Thyroid gland (tissue), 4 donors: ENCODE measurements around the gene ERBB2. TPM values are rescaled to one million over a fixed set of nuclear protein-coding genes. Genes with fewer than 3 reads are reported as not detected.

Source experiments
- DNase-seq, 2 donors: peaks; one replicate each; pipeline ENCODE4 v3.0.0-alpha.2; 2019
- H3K27ac ChIP-seq, 3 donors: fragments of 200-600 bp; sonication (generic); 1 replicate in 2 of 3; 2 replicates in 1 of 3; pipeline ENCODE4 v1.5.1; 2016 to 2019; ENCODE audit warnings: mild to moderate bottlenecking in 1 of 3, moderate library complexity in 1 of 3
- H3K27me3 ChIP-seq: fragments of 200-600 bp; sonication (generic); one replicate; pipeline ENCODE4 v1.5.1; 2019
- H3K36me3 ChIP-seq, 2 donors: fragments of 200-600 bp; sonication (generic); one replicate each; pipeline ENCODE4 v1.5.1; 2016 to 2019
- H3K4me1 ChIP-seq, 2 donors: fragments of 200-600 bp; sonication (generic); one replicate each; pipeline ENCODE4 v1.5.1; 2017 to 2019
- H3K4me3 ChIP-seq, 3 donors: fragments of 200-600 bp; sonication (generic); replicated peaks in 1 of 3; 1 replicate in 2 of 3; 2 replicates in 1 of 3; pipeline ENCODE4 v1.5.1; 2016; ENCODE audit warnings: mild to moderate bottlenecking in 1 of 3
- H3K9me3 ChIP-seq: fragments of 200-600 bp; sonication (generic); one replicate; pipeline ENCODE4 v1.5.1; 2017
- POLR2A ChIP-seq, 2 donors: fragments of 450-650 bp; IDR thresholded peaks; one replicate each; pipeline ENCODE4 v1.6.1; 2017; ENCODE audit warnings: antibody characterized with exemption in 2 of 2, mild to moderate bottlenecking in 2 of 2, moderate library complexity in 1 of 2
- WGBS, 2 donors: methylation state at CpG; one replicate each; pipeline ENCODE4 v1.1.5; 2017; 5-methylcytosine and 5-hydroxymethylcytosine counted together
- intact Hi-C: fragments of 100-400 bp; cut with DNase I; formaldehyde crosslinking; loops from one replicate; pipeline ENCODE4 v1.15.1; 2023
- total RNA-seq, 4 donors: library from RNA; depleted of rRNA; stranded (reverse); fragments of >200 nt; gene quantifications; one replicate each; pipeline ENCODE4 v1.2.3, GENCODE V29; 2016
- TF ChIP-seq, protein P1 (sequence below), 6 experiments: fragments of 200-600 bp in 3 of 6; fragments of 450-650 bp in 3 of 6; sonication (generic) in 3 of 6; IDR thresholded peaks; one replicate each; pipeline ENCODE4 v1.5.1; 2016 to 2019; ENCODE audit warnings: antibody characterized with exemption in 6 of 6, mild to moderate bottlenecking in 2 of 6, inconsistent platforms in 1 of 6, moderate library complexity in 1 of 6

The ERBB2 gene
- total RNA-seq, 4 donors from 2014 or later = 74.3 to 170 (median 139) TPM

DNA sequence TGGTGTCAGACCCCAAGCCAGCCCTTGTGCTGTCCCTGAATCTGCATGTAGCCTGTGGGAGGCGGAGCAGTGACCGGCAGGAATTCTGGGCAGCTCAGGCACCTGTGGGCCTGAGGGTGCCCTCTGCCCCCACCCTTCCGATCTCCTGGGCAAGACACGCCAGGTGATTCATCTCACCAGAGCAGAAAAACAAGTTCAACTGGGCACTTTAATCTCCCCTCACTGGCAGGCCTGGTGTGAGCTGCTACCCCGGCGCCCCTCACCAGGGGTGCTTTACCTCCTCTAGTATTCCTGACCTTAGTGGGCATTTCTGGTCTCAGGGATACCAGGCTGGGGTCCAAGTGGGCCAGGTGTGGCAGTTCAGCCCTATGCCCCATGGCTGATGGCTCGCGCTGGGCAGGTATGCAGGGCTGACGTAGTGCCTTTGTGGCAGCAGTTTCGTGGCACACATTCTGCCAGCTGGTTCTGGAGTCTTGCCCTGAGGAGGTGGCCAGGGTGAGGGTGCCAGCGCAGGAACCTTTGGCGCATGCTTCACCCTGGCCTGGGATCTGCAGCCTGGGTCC lies 6.0 kb downstream of the ERBB2 start:
- H3K27ac ChIP-seq = peak overlapping the region; percentile 90 to 97 (median 93)
- intact Hi-C loops = no loop called here
- peaks cover 15 to 19% of the 10 kb centered on the region in 2 donors for H3K36me3 ChIP-seq
- peak; percentile 95 to 97 for DNase-seq
- H3K9me3 ChIP-seq = no peaks in the 10 kb centered on the region
- H3K27me3 ChIP-seq = no peaks in the 10 kb centered on the region
- H3K4me1 ChIP-seq = peaks cover 61 to 67% of the 10 kb centered on the region in 2 donors
- 28 to 60% methylated on average over 2 to 7 of the region's 12 CpGs for WGBS, 2 donors
- TF ChIP-seq POLR2A (IDR thresholded peaks at IDR 0.05) = peak in 1 of 2 donors; percentile 47
- TF ChIP-seq, protein P1, sequence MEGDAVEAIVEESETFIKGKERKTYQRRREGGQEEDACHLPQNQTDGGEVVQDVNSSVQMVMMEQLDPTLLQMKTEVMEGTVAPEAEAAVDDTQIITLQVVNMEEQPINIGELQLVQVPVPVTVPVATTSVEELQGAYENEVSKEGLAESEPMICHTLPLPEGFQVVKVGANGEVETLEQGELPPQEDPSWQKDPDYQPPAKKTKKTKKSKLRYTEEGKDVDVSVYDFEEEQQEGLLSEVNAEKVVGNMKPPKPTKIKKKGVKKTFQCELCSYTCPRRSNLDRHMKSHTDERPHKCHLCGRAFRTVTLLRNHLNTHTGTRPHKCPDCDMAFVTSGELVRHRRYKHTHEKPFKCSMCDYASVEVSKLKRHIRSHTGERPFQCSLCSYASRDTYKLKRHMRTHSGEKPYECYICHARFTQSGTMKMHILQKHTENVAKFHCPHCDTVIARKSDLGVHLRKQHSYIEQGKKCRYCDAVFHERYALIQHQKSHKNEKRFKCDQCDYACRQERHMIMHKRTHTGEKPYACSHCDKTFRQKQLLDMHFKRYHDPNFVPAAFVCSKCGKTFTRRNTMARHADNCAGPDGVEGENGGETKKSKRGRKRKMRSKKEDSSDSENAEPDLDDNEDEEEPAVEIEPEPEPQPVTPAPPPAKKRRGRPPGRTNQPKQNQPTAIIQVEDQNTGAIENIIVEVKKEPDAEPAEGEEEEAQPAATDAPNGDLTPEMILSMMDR (IDR thresholded peaks at IDR 0.05) = peak in 3 of 6 experiments; percentile 15 to 51 (median 34)
- no peak overlapping the region for H3K4me3 ChIP-seq

DNA sequence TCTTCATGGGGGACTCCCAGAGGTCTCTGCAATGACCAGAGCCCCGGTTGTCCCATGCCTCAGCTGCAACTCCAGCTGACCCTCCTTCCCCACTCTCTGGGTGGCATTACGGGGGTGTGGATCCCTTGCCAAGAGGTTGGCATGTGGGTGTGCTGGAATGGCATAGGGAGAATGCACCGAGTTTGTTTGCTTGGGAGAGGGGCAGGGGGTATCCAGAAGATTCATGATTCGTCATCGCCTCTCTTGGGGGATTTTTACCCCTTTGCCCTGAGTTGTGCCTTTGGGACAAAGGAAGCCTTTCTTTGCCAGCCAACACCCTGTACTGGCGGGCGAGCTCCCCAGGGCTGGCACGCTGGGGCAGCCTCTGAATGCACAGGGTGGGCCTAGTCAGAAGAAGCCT lies 6.5 kb downstream of the ERBB2 start:
- Histone ChIP-seq H3K27ac (peak overlapping the region; percentile 78 to 97 (median 90)), H3K4me3 (no peak overlapping the region), H3K9me3 (no peaks in the 10 kb centered on the region), H3K36me3 (peaks cover 15 to 19% of the 10 kb centered on the region in 2 donors), H3K27me3 (no peaks in the 10 kb centered on the region), H3K4me1 (peaks cover 59 to 63% of the 10 kb centered on the region in 2 donors)
- TF ChIP-seq POLR2A (IDR thresholded peaks at IDR 0.05) = no peak
- TF ChIP-seq, protein P1 (IDR thresholded peaks at IDR 0.05) = no peak
- WGBS, 2 donors = 66 to 72% methylated on average over 6 to 8 of the region's 8 CpGs
- no peak for DNase-seq
- intact Hi-C loops = no loop called here

DNA sequence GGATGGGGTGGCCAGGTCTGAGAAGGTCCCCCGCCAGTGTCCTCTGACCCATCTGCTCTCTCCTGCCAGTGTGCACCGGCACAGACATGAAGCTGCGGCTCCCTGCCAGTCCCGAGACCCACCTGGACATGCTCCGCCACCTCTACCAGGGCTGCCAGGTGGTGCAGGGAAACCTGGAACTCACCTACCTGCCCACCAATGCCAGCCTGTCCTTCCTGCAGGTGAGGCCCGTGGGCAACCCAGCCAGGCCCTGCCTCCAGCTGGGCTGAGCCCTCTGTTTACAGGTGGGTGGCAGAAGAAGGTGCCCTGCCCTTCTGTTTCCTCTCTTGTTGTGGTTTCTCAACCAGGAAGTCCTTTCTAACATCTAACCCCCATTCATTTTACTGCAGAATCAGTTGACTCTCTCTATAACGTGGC lies 7.1 kb downstream of the ERBB2 start:
- H3K27me3 ChIP-seq = no peaks in the 10 kb centered on the region
- no peak for TF ChIP-seq POLR2A (IDR thresholded peaks at IDR 0.05)
- TF ChIP-seq, protein P1 (IDR thresholded peaks at IDR 0.05) = no peak
- H3K36me3 ChIP-seq = peaks cover 19 to 23% of the 10 kb centered on the region in 2 donors
- H3K9me3 ChIP-seq = no peaks in the 10 kb centered on the region
- peak; percentile 51 to 75 for DNase-seq
- peak overlapping the region; percentile 78 to 97 (median 90) for H3K27ac ChIP-seq
- 50 to 71% methylated on average over 2 to 6 of the region's 7 CpGs for WGBS, 2 donors
- peaks cover 58 to 59% of the 10 kb centered on the region in 2 donors for H3K4me1 ChIP-seq
- no peak overlapping the region for H3K4me3 ChIP-seq
- intact Hi-C loops = no loop called here

DNA sequence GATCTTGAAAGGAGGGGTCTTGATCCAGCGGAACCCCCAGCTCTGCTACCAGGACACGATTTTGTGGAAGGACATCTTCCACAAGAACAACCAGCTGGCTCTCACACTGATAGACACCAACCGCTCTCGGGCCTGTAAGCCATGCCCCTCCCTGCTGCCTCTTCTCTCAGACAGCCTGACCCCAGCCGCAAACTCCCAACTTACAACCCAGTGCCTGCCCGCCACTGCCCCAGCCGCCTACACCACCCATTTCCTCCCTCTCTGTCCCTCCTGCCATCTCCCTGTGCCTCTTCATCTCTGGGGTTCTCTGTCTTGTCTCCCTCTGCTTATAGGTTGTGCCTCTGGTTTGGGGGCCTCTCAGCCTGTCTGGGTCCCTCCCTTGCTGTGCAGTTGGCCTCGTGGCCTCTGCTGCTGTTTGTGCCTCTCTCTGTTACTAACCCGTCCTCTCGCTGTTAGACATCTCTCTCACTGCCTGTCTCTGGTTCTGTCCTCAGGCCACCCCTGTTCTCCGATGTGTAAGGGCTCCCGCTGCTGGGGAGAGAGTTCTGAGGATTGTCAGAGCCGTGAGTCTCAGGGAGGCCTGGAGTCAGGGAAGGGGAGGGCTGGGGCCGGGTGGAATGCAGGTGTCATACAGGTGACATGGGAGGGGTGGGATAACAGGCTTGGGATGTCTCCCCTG lies 9.6 kb downstream of the ERBB2 start:
- H3K9me3 ChIP-seq = no peaks in the 10 kb centered on the region
- no peaks in the 10 kb centered on the region for H3K27me3 ChIP-seq
- H3K4me3 ChIP-seq = no peak overlapping the region
- peaks cover 24 to 31% of the 10 kb centered on the region in 2 donors for H3K36me3 ChIP-seq
- intact Hi-C loops = no loop called here
- peaks cover 33 to 34% of the 10 kb centered on the region in 2 donors for H3K4me1 ChIP-seq
- DNase-seq = no peak
- H3K27ac ChIP-seq = peak overlapping the region in 2 of 3 donors; percentile 32 to 38
- TF ChIP-seq, protein P1 (IDR thresholded peaks at IDR 0.05) = no peak
- no peak for TF ChIP-seq POLR2A (IDR thresholded peaks at IDR 0.05)
- WGBS, 2 donors = 90 to 91% methylated on average over 14 of the region's 14 CpGs
